ENCODE results near the gene HOXD8.

DNA sequence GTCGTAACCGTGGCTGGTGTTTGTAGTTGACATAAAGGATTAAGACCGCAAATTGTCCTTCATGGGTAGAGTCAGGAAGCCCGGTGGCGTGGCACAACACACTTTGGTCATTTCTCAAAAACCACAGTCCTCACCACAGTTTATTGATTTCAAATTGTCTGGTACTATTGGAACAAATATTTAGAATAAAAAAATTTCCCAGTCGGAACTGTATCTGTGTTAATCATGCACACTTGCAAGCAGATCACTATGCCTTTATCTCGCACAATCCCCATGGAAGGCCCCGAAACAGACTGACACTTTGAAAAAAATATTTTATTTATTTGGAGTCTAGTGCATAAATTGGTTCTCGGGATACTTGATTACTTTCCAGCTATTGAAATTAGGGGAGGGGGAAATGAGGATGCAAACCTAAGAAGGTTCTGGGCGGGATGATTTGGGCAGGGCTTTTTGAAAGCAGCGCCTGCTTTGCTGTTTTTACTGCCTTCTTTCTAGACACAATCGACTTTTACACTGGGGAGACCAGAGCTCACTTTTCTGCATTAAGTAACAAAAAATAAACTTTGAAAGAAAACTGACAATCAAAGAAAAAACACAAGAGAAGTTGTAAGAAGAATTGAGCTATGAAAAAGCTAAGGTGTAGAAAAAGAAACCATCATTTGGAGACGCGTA lies 43.5 kb downstream of the HOXD8 start:
- TF ChIP-seq, protein P1, sequence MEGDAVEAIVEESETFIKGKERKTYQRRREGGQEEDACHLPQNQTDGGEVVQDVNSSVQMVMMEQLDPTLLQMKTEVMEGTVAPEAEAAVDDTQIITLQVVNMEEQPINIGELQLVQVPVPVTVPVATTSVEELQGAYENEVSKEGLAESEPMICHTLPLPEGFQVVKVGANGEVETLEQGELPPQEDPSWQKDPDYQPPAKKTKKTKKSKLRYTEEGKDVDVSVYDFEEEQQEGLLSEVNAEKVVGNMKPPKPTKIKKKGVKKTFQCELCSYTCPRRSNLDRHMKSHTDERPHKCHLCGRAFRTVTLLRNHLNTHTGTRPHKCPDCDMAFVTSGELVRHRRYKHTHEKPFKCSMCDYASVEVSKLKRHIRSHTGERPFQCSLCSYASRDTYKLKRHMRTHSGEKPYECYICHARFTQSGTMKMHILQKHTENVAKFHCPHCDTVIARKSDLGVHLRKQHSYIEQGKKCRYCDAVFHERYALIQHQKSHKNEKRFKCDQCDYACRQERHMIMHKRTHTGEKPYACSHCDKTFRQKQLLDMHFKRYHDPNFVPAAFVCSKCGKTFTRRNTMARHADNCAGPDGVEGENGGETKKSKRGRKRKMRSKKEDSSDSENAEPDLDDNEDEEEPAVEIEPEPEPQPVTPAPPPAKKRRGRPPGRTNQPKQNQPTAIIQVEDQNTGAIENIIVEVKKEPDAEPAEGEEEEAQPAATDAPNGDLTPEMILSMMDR (conservative IDR thresholded peaks at IDR 0.05), result no peak
- no peak for TF ChIP-seq EZH2 (IDR thresholded peaks at IDR 0.05; ENCODE audit: low read depth)
